PC-9 (cell line): ENCODE results near the gene MACROD2. TPM values are rescaled to one million over a fixed set of nuclear protein-coding genes. Genes with fewer than 3 reads are reported as not detected.

Experiments
- BruUV-seq: library from RNA; stranded (reverse); fragments of 400-500 nt; replicated peaks from 2 replicates; lab custom pipeline; 2021; lab: Mats Ljungman, UMichigan
- CTCF ChIA-PET: fragments of 300-600 bp; sonication (Branson Sonifier 250); formaldehyde crosslinking; loops from one replicate; lab custom pipeline; 2022; ENCODE audit warnings: antibody characterized with exemption; lab: Charles Lee
- POLR2A ChIA-PET: fragments of 300-600 bp; sonication (Branson Sonifier 250); formaldehyde crosslinking; loops from one replicate; lab custom pipeline; 2022; ENCODE audit warnings: antibody characterized with exemption; ENCODE audit not compliant: unreplicated experiment; lab: Charles Lee
- DNase-seq, 2 experiments: peaks; one replicate each; pipeline versions ENCODE4 v3.0.0 to v3.0.0-alpha.2; 2015 to 2022; ENCODE audit warnings: mixed read lengths in 1 of 2
- H2AFZ ChIP-seq: fragments of 200-600 bp; sonication (generic); 2 replicates; pipeline ENCODE4 v1.8.1; 2017; ENCODE audit warnings: antibody characterized with exemption
- H3F3A ChIP-seq: fragments of 200-600 bp; sonication (generic); 2 replicates; pipeline ENCODE4 v1.8.1; 2017; ENCODE audit warnings: antibody characterized with exemption, mild to moderate bottlenecking, low read depth; ENCODE audit not compliant: insufficient read depth
- H3K27ac ChIP-seq: fragments of 200-600 bp; sonication (generic); 2 replicates; pipeline ENCODE4 v1.6.1; 2016; ENCODE audit warnings: mixed run types
- H3K27me3 ChIP-seq: fragments of 200-600 bp; sonication (generic); 2 replicates; pipeline ENCODE4 v1.6.1; 2016; ENCODE audit warnings: low read depth, mixed run types; ENCODE audit not compliant: insufficient read depth
- H3K36me3 ChIP-seq: fragments of 200-600 bp; sonication (generic); 2 replicates; pipeline ENCODE4 v1.6.1; 2016; ENCODE audit warnings: low read depth, mixed run types
- H3K4me1 ChIP-seq: fragments of 200-600 bp; sonication (generic); replicated peaks from 2 replicates; pipeline ENCODE4 v1.6.1; 2016; ENCODE audit warnings: mixed run types; ENCODE audit not compliant: insufficient read depth
- H3K4me2 ChIP-seq: fragments of 200-600 bp; sonication (generic); 2 replicates; pipeline ENCODE4 v1.6.1; 2017; ENCODE audit warnings: mixed run types
- H3K4me3 ChIP-seq: fragments of 200-600 bp; sonication (generic); 2 replicates; pipeline ENCODE4 v1.6.1; 2016; ENCODE audit warnings: mixed run types
- H3K79me2 ChIP-seq: fragments of 200-600 bp; sonication (generic); 2 replicates; pipeline ENCODE4 v1.6.1; 2017; ENCODE audit warnings: low read depth, mixed run types
- H3K9me2 ChIP-seq: fragments of 200-600 bp; sonication (generic); 2 replicates; pipeline ENCODE4 v1.8.1; 2017; ENCODE audit warnings: mild to moderate bottlenecking; ENCODE audit not compliant: insufficient read depth
- H3K9me3 ChIP-seq: fragments of 200-600 bp; sonication (generic); 2 replicates; pipeline ENCODE4 v1.8.1; 2016; ENCODE audit warnings: low read depth; ENCODE audit not compliant: insufficient read depth
- H4K20me1 ChIP-seq: fragments of 200-600 bp; sonication (generic); 2 replicates; pipeline ENCODE4 v1.8.1; 2017; ENCODE audit not compliant: insufficient read depth
- CTCF ChIP-seq: fragments of 200-600 bp; sonication (generic); conservative IDR thresholded peaks from 2 replicates; pipeline ENCODE4 v1.6.1; 2017; ENCODE audit warnings: mixed run types, antibody characterized with exemption, mild to moderate bottlenecking, moderate library complexity
- EZH2 ChIP-seq: fragments of 200-600 bp; sonication (generic); IDR thresholded peaks from 2 replicates; pipeline ENCODE4 v1.8.0; 2017; ENCODE audit warnings: antibody characterized with exemption, low read depth
- intact Hi-C: fragments of 100-400 bp; cut with micrococcal nuclease; formaldehyde crosslinking; loops from one replicate; pipeline ENCODE4 v1.10.0; 2022; ENCODE audit not compliant: unreplicated experiment
- total RNA-seq: library from RNA; stranded (reverse); gene quantifications from 2 replicates; pipeline ENCODE4 v1.2.3, GENCODE V29; 2021

The MACROD2 gene
- total RNA-seq, 1 experiment from 2014 or later: 11.4 TPM

- no peaks in the 10 kb centered on the region for H3K36me3 ChIP-seq
- no peak overlapping the region for H3K4me2 ChIP-seq
- BruUV-seq: no TSS peak
- H4K20me1 ChIP-seq: no peaks in the 10 kb centered on the region
- H3K27me3 ChIP-seq: no peaks in the 10 kb centered on the region
- intact Hi-C loops: no loop called here
- no peaks in the 10 kb centered on the region for H3K79me2 ChIP-seq
- ChIA-PET POLR2A (no interaction called here), CTCF (no interaction called here)
- no peak for DNase-seq
- no peaks in the 10 kb centered on the region for H3K9me2 ChIP-seq
- H3K9me3 ChIP-seq: no peaks in the 10 kb centered on the region
- H3K27ac ChIP-seq: no peak overlapping the region
- H3K4me1 ChIP-seq: peaks cover 11% of the 10 kb centered on the region
- no peaks in the 10 kb centered on the region for H3F3A ChIP-seq
- TF ChIP-seq EZH2: no peak
- no peak for TF ChIP-seq CTCF
- no peak overlapping the region for H2AFZ ChIP-seq
- no peak overlapping the region for H3K4me3 ChIP-seq
Measured at GRCh38 chr20:15827628-15828027, 1832.3 kb downstream of the MACROD2 start.

- intact Hi-C loops: no loop called here
- H4K20me1 ChIP-seq: no peaks in the 10 kb centered on the region
- peaks cover 16% of the 10 kb centered on the region for H3K4me1 ChIP-seq
- ChIA-PET POLR2A (no interaction called here), CTCF (no interaction called here)
- no peak overlapping the region for H3K4me3 ChIP-seq
- no TSS peak for BruUV-seq
- no peak overlapping the region for H2AFZ ChIP-seq
- no peak for TF ChIP-seq EZH2
- no peak for TF ChIP-seq CTCF
- H3K27ac ChIP-seq: no peak overlapping the region
- H3F3A ChIP-seq: no peaks in the 10 kb centered on the region
- H3K79me2 ChIP-seq: no peaks in the 10 kb centered on the region
- H3K4me2 ChIP-seq: no peak overlapping the region
- no peaks in the 10 kb centered on the region for H3K9me3 ChIP-seq
- no peaks in the 10 kb centered on the region for H3K9me2 ChIP-seq
- peak in 1 of 2 experiments; percentile 74 for DNase-seq
- H3K36me3 ChIP-seq: no peaks in the 10 kb centered on the region
- H3K27me3 ChIP-seq: no peaks in the 10 kb centered on the region
Measured at GRCh38 chr20:15831201-15831600, 1835.9 kb downstream of the MACROD2 start.

- Histone ChIP-seq H3K4me3 (no peak overlapping the region), H3K4me1 (peaks cover 16% of the 10 kb centered on the region), H3K36me3 (no peaks in the 10 kb centered on the region), H2AFZ (no peak overlapping the region), H3F3A (no peaks in the 10 kb centered on the region), H3K4me2 (no peak overlapping the region), H3K27ac (no peak overlapping the region), H3K27me3 (no peaks in the 10 kb centered on the region), H3K9me2 (no peaks in the 10 kb centered on the region), H3K79me2 (no peaks in the 10 kb centered on the region), H4K20me1 (no peaks in the 10 kb centered on the region), H3K9me3 (no peaks in the 10 kb centered on the region)
- ChIA-PET CTCF (no interaction called here), POLR2A (no interaction called here)
- no peak for DNase-seq
- intact Hi-C loops: no loop called here
- BruUV-seq: no TSS peak
- TF ChIP-seq EZH2 (no peak), CTCF (no peak)
Measured at GRCh38 chr20:15832512-15832911, 1837.2 kb downstream of the MACROD2 start.
